B cell (primary cell): ENCODE data around the gene RNF126. TPM values are rescaled to one million over a fixed set of nuclear protein-coding genes. Genes with fewer than 3 reads are reported as not detected.

Source experiments
- ATAC-seq: fragments of 200-7000 bp; cut with Tn5 transposase; one replicate; pipeline ENCODE4 v1.10.0; 2021; ENCODE audit warnings: low read depth, mild to moderate bottlenecking, moderate number of reproducible peaks, moderate library complexity
- CTCF ChIA-PET: fragments of 350-600 bp; sonication (Branson Sonifier 250); formaldehyde crosslinking; loops from one replicate; lab custom pipeline; 2021; ENCODE audit warnings: antibody characterized with exemption, inconsistent platforms; lab: Charles Lee
- POLR2A ChIA-PET: fragments of 350-600 bp; sonication (Branson Sonifier 250); formaldehyde crosslinking; loops from one replicate; lab custom pipeline; 2021; ENCODE audit warnings: antibody characterized with exemption; lab: Charles Lee
- DNase-seq: peaks from one replicate; pipeline ENCODE4 v3.0.0; 2013
- H2AFZ ChIP-seq: 2 replicates; pipeline ENCODE4 v1.6.1; 2012; ENCODE audit warnings: mild to moderate bottlenecking, low read depth, low read length; ENCODE audit not compliant: insufficient read depth, poor library complexity, severe bottlenecking
- H3K27ac ChIP-seq, 2 donors: 1 replicate in 1 of 2; 2 replicates in 1 of 2; pipeline ENCODE4 v1.5.1; 2012 to 2013; ENCODE audit warnings: low read length in 2 of 2, mild to moderate bottlenecking in 2 of 2, moderate library complexity in 1 of 2
- H3K27me3 ChIP-seq, 4 experiments: fragments of 200-600 bp in 1 of 4; sonication (generic) in 1 of 4; replicated peaks in 1 of 4; 1 replicate in 2 of 4; 2 replicates in 2 of 4; pipeline versions ENCODE4 v1.6.1 to v1.7.0; 2013 to 2016; ENCODE audit warnings: low read length in 3 of 4, mild to moderate bottlenecking in 2 of 4, mixed read lengths in 1 of 4, moderate library complexity in 1 of 4; ENCODE audit not compliant: insufficient read depth in 4 of 4, control insufficient read depth in 3 of 4; ENCODE audit errors: control extremely low read depth in 1 of 4
- H3K36me3 ChIP-seq, 2 experiments: replicated peaks in 1 of 2; 1 replicate in 1 of 2; 2 replicates in 1 of 2; pipeline versions ENCODE4 v1.6.1 to v1.7.1; 2013; ENCODE audit warnings: low read length in 1 of 2; ENCODE audit not compliant: insufficient read depth in 2 of 2, control insufficient read depth in 1 of 2; ENCODE audit errors: control extremely low read depth in 1 of 2, extremely low read depth in 1 of 2
- H3K4me1 ChIP-seq, 2 donors: fragments of 200-600 bp in 1 of 2; sonication (generic) in 1 of 2; 1 replicate in 1 of 2; 2 replicates in 1 of 2; pipeline versions ENCODE4 v1.5.1 to v1.6.1; 2013 to 2017; ENCODE audit warnings: low read length in 2 of 2; ENCODE audit not compliant: control insufficient read depth in 2 of 2, insufficient read depth in 2 of 2
- H3K4me2 ChIP-seq: replicated peaks from 2 replicates; pipeline ENCODE3; 2012; ENCODE audit warnings: mild to moderate bottlenecking, low read depth, low read length; ENCODE audit not compliant: poor library complexity, severe bottlenecking
- H3K4me3 ChIP-seq, 5 experiments: fragments of 200-600 bp in 1 of 5; sonication (generic) in 1 of 5; 1 replicate in 3 of 5; 2 replicates in 2 of 5; pipeline versions ENCODE4 v1.5.1 to v1.7.0; 2011 to 2016; ENCODE audit warnings: low read length in 4 of 5, mild to moderate bottlenecking in 4 of 5, low read depth in 2 of 5, control low read depth in 1 of 5, moderate library complexity in 1 of 5; ENCODE audit not compliant: insufficient read depth in 1 of 5; ENCODE audit errors: control extremely low read depth in 1 of 5, extremely low read depth in 1 of 5
- H3K79me2 ChIP-seq: fragments of 200-600 bp; sonication (generic); one replicate; pipeline ENCODE4 v1.6.0; 2016; ENCODE audit warnings: low read length; ENCODE audit not compliant: control insufficient read depth, insufficient read depth
- H3K9ac ChIP-seq: fragments of 200-600 bp; sonication (generic); 2 replicates; pipeline ENCODE4 v1.6.1; 2017; ENCODE audit warnings: mild to moderate bottlenecking, low read length, moderate library complexity
- H3K9me3 ChIP-seq, 3 donors: one replicate each; pipeline versions ENCODE4 v1.6.1 to v1.7.1; 2013; ENCODE audit warnings: low read length in 2 of 3; ENCODE audit not compliant: control insufficient read depth in 2 of 3, insufficient read depth in 1 of 3; ENCODE audit errors: control extremely low read depth in 1 of 3
- H4K20me1 ChIP-seq: 2 replicates; pipeline ENCODE4 v1.6.0; 2012; ENCODE audit warnings: mild to moderate bottlenecking, low read length; ENCODE audit not compliant: insufficient read depth, control insufficient read depth, poor library complexity, severe bottlenecking
- H3K27ac Mint-ChIP-seq: one replicate; pipeline ENCODE4 v1.8.0; 2021; ENCODE audit warnings: mixed read lengths
- H3K27me3 Mint-ChIP-seq: one replicate; pipeline ENCODE4 v1.8.0; 2021; ENCODE audit warnings: mixed read lengths
- H3K4me1 Mint-ChIP-seq: one replicate; pipeline ENCODE4 v1.8.0; 2021; ENCODE audit warnings: mixed read lengths
- H3K4me3 Mint-ChIP-seq: one replicate; pipeline ENCODE4 v1.8.0; 2021; ENCODE audit warnings: mixed read lengths
- H3K9me3 Mint-ChIP-seq: one replicate; pipeline ENCODE4 v1.8.0; 2022; ENCODE audit warnings: mixed read lengths; ENCODE audit not compliant: insufficient read depth
- CTCF ChIP-seq: fragments of 200-600 bp; IDR thresholded peaks from one replicate; pipeline ENCODE4 v1.8.0; 2022; ENCODE audit warnings: antibody characterized with exemption, mild to moderate bottlenecking
- EZH2 ChIP-seq: IDR thresholded peaks from 2 replicates; pipeline ENCODE4 v1.6.1; 2012; ENCODE audit warnings: borderline replicate concordance, low read depth, mild to moderate bottlenecking, moderate library complexity, low read length; ENCODE audit not compliant: insufficient read depth, poor library complexity, severe bottlenecking
- WGBS: methylation state at CpG from one replicate; pipeline ENCODE4 v1.1.5; 2013; ENCODE audit warnings: missing lambda C conversion rate; ENCODE audit not compliant: insufficient coverage; 5-methylcytosine and 5-hydroxymethylcytosine counted together
- intact Hi-C: fragments of 100-400 bp; cut with micrococcal nuclease; formaldehyde crosslinking; loops from one replicate; pipeline ENCODE4 v1.10.0; 2022
- polyA plus RNA-seq: library from polyadenylated mRNA; depleted of rRNA; stranded (reverse); fragments of >200 nt; gene quantifications from 2 replicates; pipeline ENCODE4 v1.2.3, GENCODE V29; 2012
- total RNA-seq, 2 donors: library from RNA; stranded (reverse); fragments of 120-200 nt in 1 of 2; gene quantifications; 1 replicate in 1 of 2; 2 replicates in 1 of 2; pipeline versions ENCODE4 v1.2.3 to v1.2.4, GENCODE V29; 2013 to 2022

The RNF126 gene
- total and polyA plus RNA-seq, 2 donors (not counting 1 experiment from before 2014, with no cell fraction given), result 74.3 to 118 TPM

DNA sequence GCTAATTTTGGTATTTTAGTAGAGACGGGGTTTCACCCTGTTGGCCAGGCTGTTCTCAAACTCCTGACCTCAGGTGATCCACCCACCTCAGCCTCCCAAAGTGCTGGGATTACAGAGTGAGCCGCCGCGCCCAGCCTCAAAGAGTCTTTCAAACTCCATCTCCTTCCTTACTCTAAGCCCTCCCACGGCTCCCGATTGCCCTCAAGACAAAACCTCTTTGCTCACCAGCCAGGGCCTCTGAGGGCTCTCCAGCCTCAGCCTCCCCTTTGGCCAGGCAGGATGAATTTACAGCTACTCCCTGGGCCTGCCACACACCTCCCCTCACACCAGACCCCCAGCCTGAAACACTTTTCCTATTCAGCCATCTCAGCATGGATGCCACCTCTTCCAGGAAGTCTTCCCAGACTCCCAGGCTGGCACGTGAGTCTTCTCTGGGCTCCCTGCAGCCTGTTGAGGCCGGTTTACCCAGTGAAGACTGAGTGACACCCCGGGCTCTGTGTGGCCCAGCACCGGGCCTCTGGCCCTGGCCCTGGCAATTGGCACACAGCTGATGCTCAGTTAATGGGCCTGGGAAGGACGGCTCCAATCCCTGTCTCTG, 24.7 kb upstream of the RNF126 start:
- Mint-ChIP-seq H3K9me3 (no peaks in the 10 kb centered on the region), H3K27ac (no peak overlapping the region), H3K27me3 (no peaks in the 10 kb centered on the region), H3K4me1 (no peaks in the 10 kb centered on the region), H3K4me3 (no peak overlapping the region)
- CTCF ChIA-PET, result no interaction called here
- H3K9me3 ChIP-seq, result peaks cover 0 to 8% (median 0%) of the 10 kb centered on the region in 3 donors
- POLR2A ChIA-PET, result no interaction called here
- H3K4me3 ChIP-seq, result no peak overlapping the region
- H3K9ac ChIP-seq, result no peak overlapping the region
- intact Hi-C loops, result no loop called here
- no peak overlapping the region for H2AFZ ChIP-seq
- TF ChIP-seq CTCF (no peak), EZH2 (no peak)
- no peak for DNase-seq
- no peaks in the 10 kb centered on the region for H3K27me3 ChIP-seq
- 94% methylated on average over 9 of the region's 11 CpGs for WGBS
- H3K36me3 ChIP-seq, result no peaks in the 10 kb centered on the region
- H4K20me1 ChIP-seq, result no peaks in the 10 kb centered on the region
- no peaks in the 10 kb centered on the region for H3K79me2 ChIP-seq
- ATAC-seq, result no peak
- no peaks in the 10 kb centered on the region for H3K4me1 ChIP-seq
- H3K4me2 ChIP-seq, result no peak overlapping the region
- H3K27ac ChIP-seq, result no peak overlapping the region

- Histone ChIP-seq H3K36me3 (no peaks in the 10 kb centered on the region), H3K4me2 (no peak overlapping the region), H3K9ac (no peak overlapping the region), H3K9me3 (peaks cover 0 to 11% (median 0%) of the 10 kb centered on the region in 3 donors), H2AFZ (no peak overlapping the region), H3K4me3 (no peak overlapping the region), H3K27ac (no peak overlapping the region), H3K79me2 (no peaks in the 10 kb centered on the region), H4K20me1 (no peaks in the 10 kb centered on the region), H3K27me3 (no peaks in the 10 kb centered on the region), H3K4me1 (peaks cover 0 to under 1% of the 10 kb centered on the region in 2 donors)
- Mint-ChIP-seq H3K9me3 (no peaks in the 10 kb centered on the region), H3K27me3 (no peaks in the 10 kb centered on the region), H3K4me3 (no peak overlapping the region), H3K27ac (no peak overlapping the region), H3K4me1 (no peaks in the 10 kb centered on the region)
- TF ChIP-seq EZH2 (no peak), CTCF (no peak)
- 84% methylated on average over 15 of the region's 17 CpGs for WGBS
- CTCF ChIA-PET, result no interaction called here
- DNase-seq, result no peak
- ATAC-seq, result no peak
- intact Hi-C loops, result no loop called here
- POLR2A ChIA-PET, result no interaction called here
These were observed 23.7 kb upstream of the RNF126 start for GRCh38 chr19:686589-687297.
